HG02852 (cell line): ENCODE results near the gene COL4A2.
A peak's percentile ranks its signal among the peaks of the same experiment; 100 is the strongest.
"Not testable (repeated sequence)": the region's sequence is repeated elsewhere in the genome, so short reads cannot be mapped to it uniquely, and the experiment has no call there.

Source experiments
- ATAC-seq: cut with Tn5 transposase; IDR thresholded peaks from one replicate; pipeline ENCODE4 v1.9.1; 2021; ENCODE audit warnings: mild to moderate bottlenecking, moderate library complexity; ENCODE audit not compliant: unreplicated experiment

COL4A2 gene

GRCh38 chr13:110521946-110522345, 214.9 kb downstream of the COL4A2 start:
- no peak for ATAC-seq

- ATAC-seq, result no peak
Observed at GRCh38 chr13:110522721-110523120, 215.6 kb downstream of the COL4A2 start.

GRCh38 chr13:110523180-110523579, 216.1 kb downstream of the COL4A2 start:
- ATAC-seq, result no peak

- no peak for ATAC-seq
Observed at GRCh38 chr13:110523838-110524540, 216.9 kb downstream of the COL4A2 start.

DNA sequence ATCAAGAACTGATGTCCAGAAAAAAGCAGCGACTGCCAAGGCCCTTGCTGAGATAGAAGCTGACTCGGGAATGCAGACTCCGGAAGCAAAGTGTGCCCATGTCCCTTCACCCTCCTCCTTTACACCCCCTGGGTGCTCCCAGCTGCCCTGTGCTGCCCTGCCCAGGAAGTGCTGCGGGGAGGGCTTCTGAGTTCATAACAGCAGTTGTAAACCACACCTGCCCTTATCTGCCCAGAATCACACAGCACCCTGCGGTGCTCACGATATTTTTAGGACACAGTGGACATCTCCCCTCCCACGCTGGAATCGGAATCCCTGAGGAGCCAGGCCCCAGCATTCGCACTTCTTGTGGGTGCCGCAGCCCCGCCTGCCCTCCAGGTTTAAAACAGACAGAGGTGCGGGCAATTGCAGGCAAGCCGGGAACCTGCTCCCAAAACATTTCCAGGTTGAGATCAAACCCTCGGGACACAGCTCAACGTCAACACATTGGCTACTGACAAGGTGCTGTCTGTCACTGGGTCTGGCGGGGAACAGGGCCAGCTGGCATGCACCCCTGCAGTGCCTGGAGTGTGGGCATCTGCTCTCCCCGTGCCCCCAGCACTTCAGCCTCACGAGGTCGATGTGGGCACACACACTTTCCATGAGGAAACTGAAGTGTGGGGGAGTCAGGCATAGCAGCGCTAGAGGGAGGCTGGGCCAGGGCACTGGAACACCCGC, 217.6 kb downstream of the COL4A2 start:
- no peak for ATAC-seq

DNA sequence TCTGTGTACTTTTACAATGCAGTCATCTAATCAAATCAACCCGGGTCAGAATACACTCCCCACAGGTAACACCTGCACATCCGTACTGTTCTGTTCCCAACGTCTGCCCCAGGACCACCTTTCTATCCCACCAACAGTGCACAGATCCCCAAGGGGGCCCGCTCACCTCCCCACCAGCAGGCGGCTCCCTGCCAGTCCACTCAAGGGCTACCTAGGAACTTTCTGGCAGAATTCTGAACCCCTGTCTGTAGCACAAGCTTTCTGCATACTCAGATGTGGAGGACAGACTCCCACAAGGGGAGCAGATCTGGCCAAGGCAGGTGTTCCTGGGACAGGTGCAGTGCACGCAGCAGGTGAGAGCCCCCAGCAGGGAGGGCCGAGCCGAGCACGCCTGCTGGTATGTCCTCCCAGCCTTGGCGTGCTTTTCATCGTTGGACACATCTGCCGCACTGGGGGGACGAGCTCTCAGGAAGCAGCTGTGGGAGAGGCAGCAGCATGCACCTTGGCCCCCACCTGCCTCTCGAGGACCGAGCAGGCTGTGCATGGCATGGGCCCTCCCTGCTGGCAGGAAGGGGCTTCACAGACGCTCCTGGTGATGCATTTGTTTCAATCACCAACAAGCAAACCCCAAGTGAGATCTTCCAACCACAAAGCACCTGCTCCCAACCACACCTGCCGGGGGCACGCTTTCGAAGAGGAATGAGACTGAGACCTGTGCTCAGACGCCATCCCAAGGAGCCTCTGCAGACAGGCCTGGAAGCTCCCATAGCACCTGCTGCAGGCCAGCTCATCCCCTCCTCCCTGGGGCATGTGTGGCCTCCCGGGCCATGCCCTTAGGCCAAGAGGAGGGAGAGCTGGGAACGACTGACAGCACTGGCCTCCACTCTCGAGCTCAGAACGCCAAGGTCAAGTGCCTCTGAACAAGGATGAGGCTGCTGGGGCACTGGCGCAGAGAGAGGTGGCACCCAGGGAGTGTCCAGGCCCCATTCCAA, 218.5 kb downstream of the COL4A2 start:
- peak; percentile 68 for ATAC-seq

- no peak for ATAC-seq
Observed at GRCh38 chr13:110528371-110528770, 221.3 kb downstream of the COL4A2 start.

- ATAC-seq, result no peak
Observed at GRCh38 chr13:110528911-110529310, 221.8 kb downstream of the COL4A2 start.

DNA sequence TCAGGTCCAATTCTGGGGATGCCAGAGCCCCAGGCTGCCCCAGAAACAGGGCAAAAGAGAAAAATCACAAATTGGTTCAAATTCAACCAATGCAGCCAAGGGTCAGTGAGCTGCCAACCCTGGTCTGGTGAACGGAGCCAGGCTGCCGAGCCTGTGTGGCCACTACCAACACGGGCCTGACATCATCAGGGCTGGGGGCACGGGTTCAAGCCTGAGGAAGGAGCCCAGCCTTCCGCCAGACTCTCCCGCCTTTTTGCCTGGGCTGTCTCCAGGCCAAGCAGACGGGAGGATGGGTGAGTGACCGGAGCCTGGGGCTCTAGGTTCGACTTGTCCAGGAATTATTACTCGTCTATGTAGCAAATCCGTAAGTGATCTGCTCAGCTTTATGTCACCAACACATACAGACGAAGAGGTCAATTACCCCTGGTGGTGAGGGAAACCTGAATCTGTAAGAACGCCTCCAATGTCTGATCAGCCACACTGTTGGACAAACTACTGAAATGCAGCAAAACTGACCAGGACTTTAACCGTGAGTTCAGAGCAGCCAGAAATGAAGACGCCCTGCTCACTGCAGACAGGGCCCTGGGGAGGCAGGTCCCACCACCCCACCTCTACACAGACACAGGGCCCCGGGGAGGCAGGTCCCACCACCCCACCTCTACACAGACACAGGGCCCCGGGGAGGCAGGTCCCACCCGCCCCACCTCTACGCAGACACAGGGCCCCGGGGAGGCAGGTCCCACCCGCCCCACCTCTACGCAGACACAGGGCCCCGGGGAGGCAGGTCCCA, 222.6 kb downstream of the COL4A2 start:
- ATAC-seq, result no peak

GRCh38 chr13:110531100-110531499, 224.0 kb downstream of the COL4A2 start:
- no peak for ATAC-seq

DNA sequence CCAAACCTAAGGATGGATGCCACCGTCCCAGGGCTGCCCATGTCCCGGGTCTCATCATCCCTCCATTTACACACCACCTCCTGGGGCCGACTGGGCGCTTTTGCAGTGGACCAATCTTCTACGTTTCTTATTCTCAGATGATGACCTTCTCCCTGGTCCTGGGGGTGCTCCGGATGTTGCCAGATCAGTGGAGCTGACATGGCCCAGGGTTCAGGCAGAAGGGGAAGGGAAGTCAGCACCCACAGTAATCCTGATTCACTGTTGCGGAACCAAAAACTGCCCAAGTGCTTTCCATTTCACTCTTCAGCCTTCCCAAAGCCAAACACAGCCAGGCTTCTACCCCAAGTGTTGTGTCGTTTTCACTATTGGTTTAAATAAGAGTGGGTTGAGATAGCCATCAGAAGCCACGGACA, 224.6 kb downstream of the COL4A2 start:
- no peak for ATAC-seq

DNA sequence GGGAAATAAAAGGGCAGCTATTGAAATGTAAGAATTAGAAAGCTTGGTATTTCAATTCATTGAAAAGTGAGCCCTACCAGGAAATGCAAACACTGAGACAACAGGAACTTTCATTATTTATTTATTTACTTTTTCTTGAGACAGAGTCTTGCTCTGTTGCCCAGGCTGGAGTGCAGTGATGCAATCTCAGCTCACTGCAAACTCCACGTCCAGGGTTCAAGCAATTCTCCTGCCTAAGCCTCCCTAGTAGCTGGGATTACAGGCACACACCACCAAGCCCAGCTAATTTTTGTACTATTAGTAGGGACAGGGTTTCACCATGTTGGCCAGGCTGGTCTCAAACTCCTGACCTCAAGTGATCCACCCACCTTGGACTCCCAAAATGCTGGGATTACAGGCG, 225.2 kb downstream of the COL4A2 start:
- not testable (repeated sequence) for ATAC-seq

GRCh38 chr13:110533771-110534670, 226.9 kb downstream of the COL4A2 start:
- no peak for ATAC-seq

- no peak for ATAC-seq
Observed at GRCh38 chr13:110535526-110535925, 228.4 kb downstream of the COL4A2 start.

DNA sequence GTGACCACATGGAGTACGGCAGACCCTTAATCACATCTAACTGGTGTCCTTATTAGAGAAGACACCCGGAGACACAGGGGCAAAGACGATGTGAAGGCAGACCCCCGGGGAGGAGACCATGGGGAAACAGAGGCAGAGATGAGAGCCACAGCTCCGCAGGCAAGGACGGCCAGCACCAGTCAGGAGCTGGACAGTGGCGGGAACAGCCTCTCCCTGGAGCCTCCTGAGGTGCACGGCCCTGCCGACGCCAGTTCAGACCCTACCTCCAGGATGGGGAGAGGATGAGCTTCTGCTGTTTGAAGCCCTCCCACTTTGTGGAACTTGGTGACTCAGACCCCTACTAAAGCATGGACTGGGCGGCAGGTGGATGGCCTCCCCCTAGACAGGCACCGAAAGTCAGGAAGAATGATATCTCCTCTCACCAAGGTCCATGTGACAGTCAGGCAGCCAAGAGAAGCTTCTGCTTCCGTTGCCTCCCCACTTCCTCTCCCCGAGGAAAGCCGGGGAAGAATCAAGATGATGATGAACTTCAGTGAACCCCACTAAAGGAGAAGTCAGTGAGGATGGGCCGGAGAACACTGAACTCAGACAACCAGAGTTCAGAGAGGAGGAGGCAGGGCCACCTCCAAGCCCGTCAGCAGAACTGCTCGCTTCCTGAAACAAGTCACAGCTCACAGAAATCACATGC, 229.1 kb downstream of the COL4A2 start:
- no peak for ATAC-seq

- peak; percentile 54 for ATAC-seq
Observed at GRCh38 chr13:110538632-110539031, 231.5 kb downstream of the COL4A2 start.

- no peak for ATAC-seq
Observed at GRCh38 chr13:110539894-110540293, 232.8 kb downstream of the COL4A2 start.

- ATAC-seq, result no peak
Observed at GRCh38 chr13:110540871-110541525, 233.9 kb downstream of the COL4A2 start.
